Stimulated activated CD4-positive, alpha-beta T cell treated with anti-CD3 and anti-CD28 coated beads, Interleukin-1b, Interleukin-23, amount 100 ng/mL, for 48 hours (primary cell): ENCODE results near the gene ARHGAP8.
A peak's percentile ranks its signal among the peaks of the same experiment; 100 is the strongest.

Source experiments
- DNase-seq: peaks from one replicate; pipeline ENCODE4 v3.0.0-alpha.2; 2020

The ARHGAP8 gene

GRCh38 chr22:44807232-44807631 lies 54.9 kb downstream of the ARHGAP8 start:
- DNase-seq = no peak

GRCh38 chr22:44807915-44808690 lies 55.7 kb downstream of the ARHGAP8 start:
- no peak for DNase-seq

- no peak for DNase-seq
Observed at GRCh38 chr22:44809456-44809855, 57.1 kb downstream of the ARHGAP8 start.

- no peak for DNase-seq
Observed at GRCh38 chr22:44811141-44811540, 58.8 kb downstream of the ARHGAP8 start.

- no peak for DNase-seq
Observed at GRCh38 chr22:44813416-44813815, 61.0 kb downstream of the ARHGAP8 start.

- no peak for DNase-seq
Observed at GRCh38 chr22:44814266-44815098, 62.1 kb downstream of the ARHGAP8 start.

GRCh38 chr22:44815099-44816070 lies 63.0 kb downstream of the ARHGAP8 start:
- no peak for DNase-seq

GRCh38 chr22:44816141-44816540 lies 63.8 kb downstream of the ARHGAP8 start:
- no peak for DNase-seq

GRCh38 chr22:44818727-44819126 lies 66.4 kb downstream of the ARHGAP8 start:
- no peak for DNase-seq

- DNase-seq = no peak
Observed at GRCh38 chr22:44819966-44820631, 67.7 kb downstream of the ARHGAP8 start.

GRCh38 chr22:44821741-44822475 lies 69.5 kb downstream of the ARHGAP8 start:
- DNase-seq = no peak

GRCh38 chr22:44822534-44822933 lies 70.2 kb downstream of the ARHGAP8 start:
- no peak for DNase-seq

GRCh38 chr22:44823396-44823795 lies 71.0 kb downstream of the ARHGAP8 start:
- DNase-seq = no peak

GRCh38 chr22:44823806-44824205 lies 71.4 kb downstream of the ARHGAP8 start:
- DNase-seq = no peak

- no peak for DNase-seq
Observed at GRCh38 chr22:44824271-44824670, 71.9 kb downstream of the ARHGAP8 start.

- DNase-seq = no peak
Observed at GRCh38 chr22:44825310-44826150, 73.2 kb downstream of the ARHGAP8 start.

- DNase-seq = no peak
Observed at GRCh38 chr22:44827666-44828190, 75.4 kb downstream of the ARHGAP8 start.

GRCh38 chr22:44828193-44828592 lies 75.8 kb downstream of the ARHGAP8 start:
- peak; percentile 21 for DNase-seq

GRCh38 chr22:44831885-44832284 lies 79.5 kb downstream of the ARHGAP8 start:
- no peak for DNase-seq

GRCh38 chr22:44834065-44834464 lies 81.7 kb downstream of the ARHGAP8 start:
- DNase-seq = no peak
